KBM-7 (cell line): ENCODE results near the gene RNF5.
"Not testable (repeated sequence)": the region's sequence is repeated elsewhere in the genome, so short reads cannot be mapped to it uniquely, and the experiment has no call there.

Source experiments
- DNase-seq: peaks from one replicate; pipeline ENCODE4 v3.0.0-alpha.2; 2015
- in situ Hi-C: fragments of 300-500 bp; cut with MboI; formaldehyde crosslinking; loops from 2 replicates; pipeline ENCODE4 v1.14.3; 2020; ENCODE audit warnings: low sequenced_read_pairs, low pct_unique_long_range_greater_than_20kb, mixed read lengths

RNF5 gene

DNA sequence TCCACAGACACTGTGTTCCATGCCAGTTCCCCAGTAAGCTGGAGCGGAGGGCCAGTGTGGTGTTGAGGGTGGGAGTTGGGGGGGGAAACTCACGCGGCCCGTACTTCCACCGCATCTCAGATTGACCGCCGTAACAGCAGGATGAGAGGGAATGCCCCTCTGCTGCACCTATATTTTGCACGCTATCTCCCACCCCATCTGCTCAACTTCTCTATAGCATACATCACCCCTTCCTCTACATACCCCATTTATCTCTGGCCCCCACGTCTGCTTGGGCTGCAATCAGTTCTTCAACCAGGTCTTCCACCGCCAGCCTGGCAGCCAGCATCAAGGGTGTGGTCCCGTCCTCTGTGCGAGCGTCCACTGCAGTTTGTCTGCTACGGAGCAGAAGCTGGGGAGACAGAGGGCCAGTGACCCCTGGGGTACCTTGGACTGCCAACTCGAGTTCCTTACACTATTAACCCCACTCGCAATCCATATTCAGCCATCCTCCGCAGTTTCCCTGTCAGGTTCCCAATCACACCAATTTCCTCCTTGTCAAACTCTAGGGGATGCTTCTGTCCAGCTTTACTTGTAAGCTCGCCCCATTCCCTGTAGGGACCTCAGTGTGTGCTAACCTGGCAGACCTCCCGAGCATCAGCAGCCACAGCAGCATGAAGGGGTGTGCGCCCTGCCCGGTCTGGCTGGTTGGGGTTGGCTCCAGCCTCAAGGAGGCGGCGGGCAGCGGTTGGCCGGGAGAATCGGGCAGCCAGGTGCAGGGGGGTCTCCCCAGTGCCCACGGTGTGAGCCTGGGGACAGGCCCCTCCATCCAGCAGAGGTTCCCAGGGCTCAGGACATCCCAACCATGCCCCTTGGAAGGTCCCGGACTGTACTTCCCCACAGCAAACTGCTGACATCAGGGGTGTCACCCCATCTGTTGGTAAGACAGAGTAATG is 18.7 kb downstream of the RNF5 start:
- in situ Hi-C loops: no loop called here
- DNase-seq: no peak

DNA sequence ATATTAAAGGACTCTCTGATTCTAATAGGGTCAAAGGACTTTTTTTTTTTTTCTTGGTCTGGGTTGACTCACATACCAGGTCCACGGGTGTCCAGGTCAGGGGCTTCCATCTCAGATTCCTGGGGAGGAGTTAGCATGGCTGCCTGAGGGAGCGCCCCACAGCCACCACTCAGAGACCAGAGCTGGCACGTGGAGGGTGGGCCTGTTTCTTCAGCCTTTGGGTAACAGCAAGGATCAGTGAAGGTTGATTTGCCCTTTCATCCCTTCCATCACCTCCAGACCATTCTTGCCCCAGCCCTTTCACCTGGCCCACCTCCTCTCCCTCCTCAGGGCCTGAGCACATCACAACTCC is 20.1 kb downstream of the RNF5 start:
- in situ Hi-C loops: no loop called here
- DNase-seq: no peak

DNA sequence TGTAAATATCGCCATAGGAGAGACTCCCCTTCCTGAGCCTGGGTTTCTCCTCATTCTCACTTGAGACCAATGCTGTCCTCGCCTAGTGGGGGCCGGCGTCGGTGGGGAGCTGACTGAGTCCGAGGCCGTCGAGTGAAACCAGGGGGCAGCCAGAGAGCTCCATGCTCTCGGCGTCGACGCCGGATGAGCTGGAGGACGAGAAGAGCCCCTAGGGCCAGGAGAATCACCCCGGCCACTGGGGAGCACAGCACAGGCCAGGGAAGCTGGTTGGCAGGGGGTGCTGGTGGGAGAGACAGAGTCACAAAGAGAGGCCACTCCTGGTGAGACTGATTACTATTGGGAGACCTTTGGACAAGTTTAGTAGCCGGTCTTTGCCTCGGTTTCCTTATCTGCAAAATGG is 20.7 kb downstream of the RNF5 start:
- in situ Hi-C loops: no loop called here
- DNase-seq: no peak

DNA sequence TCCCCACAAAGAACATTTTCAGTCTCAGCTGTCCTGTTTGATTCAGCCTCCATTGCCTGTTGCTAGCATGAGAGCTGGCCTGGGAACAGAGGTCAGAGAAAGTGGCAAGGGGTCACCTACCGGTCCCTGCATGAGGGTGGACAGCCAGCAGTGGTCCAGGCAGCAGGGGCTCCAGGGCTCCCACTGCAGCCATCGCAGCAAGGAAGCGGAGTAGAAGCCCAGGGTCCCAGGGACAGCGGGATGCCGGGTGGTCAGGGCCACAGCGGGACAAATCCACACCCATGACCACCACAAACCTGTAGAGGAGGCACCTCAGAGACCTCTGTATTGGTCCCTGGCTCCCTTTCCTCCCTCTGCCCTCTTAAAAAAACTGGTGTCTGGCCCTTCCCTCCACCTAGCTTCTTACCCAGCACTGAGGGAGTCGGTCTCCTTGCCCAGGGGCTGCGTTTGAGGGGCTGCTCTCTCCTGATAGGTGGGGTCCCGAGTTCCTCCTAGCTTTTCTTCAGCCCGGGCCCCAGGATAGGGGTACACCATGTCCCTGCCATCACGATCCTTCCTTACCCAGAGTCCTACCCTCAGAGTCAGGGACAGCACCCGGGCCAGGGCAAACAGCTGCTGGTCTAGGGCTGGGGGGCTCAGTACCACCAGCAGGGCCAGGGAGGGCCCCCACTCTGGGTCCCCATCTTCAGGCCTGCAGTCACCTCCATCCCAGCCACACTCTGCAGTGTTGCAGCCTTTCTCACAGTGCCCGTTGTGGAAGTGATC is 22.7 kb downstream of the RNF5 start:
- in situ Hi-C loops: no loop called here
- DNase-seq: no peak

DNA sequence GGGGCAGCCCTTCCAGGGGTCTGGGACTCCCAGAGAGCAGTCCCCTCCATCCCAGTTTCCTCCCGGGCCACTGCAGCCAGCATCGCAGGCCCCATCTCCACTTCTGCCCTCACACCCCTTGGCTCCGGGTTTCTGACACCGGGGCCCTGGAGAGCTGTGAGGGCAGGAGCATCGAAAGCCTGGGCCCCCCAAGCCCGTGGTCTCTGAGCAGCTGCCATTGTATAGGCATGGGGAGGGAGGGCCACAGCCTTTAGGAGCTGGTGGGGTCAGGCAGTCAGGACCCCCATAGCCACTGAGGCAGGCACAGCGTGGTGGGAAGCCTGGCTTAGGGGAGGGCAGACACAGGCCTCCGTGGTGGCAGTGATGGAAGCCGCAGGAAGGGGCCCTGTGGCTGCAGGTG is 24.0 kb downstream of the RNF5 start:
- in situ Hi-C loops: no loop called here
- DNase-seq: no peak

DNA sequence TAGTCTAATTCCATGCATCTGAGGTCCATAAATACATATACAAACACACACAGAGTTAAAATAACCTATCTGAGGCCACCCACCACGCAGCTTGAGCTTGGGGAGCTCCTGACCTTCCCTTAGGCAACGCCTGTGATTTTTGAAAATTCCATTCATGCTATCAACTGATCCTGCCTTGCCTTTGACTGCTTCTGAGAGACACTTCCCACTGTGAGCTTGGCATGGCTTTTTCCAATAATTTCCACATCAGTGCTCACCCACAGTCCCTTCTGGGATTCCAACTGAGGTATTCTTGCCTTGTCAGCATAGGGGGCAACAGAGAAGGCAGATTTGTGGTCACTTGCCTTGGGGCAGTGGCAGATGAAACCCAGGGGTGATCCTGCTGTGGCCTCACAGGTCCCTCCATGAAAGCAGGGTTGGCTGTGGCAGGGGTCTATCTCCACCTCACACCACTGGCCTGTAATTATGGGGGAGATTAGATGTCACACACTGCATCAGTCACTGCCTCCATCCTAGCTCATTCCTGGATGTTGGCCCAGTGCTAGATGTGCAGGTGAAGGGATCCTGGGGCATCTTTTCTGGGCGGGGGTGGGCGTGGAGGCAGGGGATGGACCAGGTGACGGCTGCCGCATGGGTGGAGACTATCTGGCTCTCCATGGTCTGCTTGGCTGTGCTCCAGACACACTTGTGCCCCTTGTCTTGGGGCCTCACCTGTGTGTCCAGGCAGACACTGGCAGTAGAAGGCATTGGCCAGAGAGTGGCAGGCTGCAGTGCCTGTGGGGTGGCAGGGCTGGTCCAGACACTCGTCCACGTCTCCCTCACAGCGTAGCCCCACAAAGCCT is 25.4 kb downstream of the RNF5 start:
- in situ Hi-C loops: no loop called here

DNA sequence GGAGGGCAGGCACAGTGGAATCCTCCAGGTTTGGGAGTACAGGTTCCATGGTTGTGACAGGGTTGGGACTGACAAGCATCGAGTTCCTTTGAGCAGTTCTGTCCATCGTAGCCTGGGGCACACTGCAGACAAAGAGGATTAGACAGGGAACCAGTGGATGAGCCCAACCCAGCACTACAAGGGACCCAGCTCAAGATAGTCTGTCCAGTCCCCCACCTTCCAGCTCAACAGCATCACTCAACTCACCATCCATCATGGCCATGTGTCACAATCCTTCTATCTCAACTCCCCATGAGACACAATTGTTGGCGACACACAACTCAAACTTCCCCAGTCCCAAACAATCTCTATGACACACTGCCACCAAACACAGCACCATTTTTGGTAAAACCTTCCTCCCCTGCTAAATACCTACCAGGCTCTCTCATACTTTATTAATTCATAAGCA is 26.1 kb downstream of the RNF5 start:
- in situ Hi-C loops: no loop called here

More for the DNA sequence above, 25.4 kb downstream of the RNF5 start:
- DNase-seq: no peak

DNA sequence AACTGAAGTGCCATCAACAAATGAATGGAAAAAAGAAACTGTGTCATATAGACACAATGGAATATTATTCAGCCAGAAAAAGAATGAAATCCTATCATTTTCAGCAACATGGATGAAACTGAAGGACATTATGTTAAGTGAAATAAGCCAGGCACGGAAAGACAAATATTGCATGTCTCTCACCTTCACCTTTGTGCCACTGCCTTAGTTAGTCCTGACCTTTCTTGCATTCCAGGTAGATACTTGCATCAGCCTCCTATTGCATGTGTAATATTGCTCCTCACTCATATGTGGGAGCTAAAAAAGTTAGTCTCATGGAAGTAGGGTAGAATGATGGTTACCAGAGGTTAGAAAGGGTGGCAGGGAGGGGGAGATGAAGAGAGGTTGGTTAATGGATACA is 30.8 kb downstream of the RNF5 start:
- no peak for DNase-seq
- in situ Hi-C loops: no loop called here

More for the DNA sequence above, 26.1 kb downstream of the RNF5 start:
- no peak for DNase-seq

DNA sequence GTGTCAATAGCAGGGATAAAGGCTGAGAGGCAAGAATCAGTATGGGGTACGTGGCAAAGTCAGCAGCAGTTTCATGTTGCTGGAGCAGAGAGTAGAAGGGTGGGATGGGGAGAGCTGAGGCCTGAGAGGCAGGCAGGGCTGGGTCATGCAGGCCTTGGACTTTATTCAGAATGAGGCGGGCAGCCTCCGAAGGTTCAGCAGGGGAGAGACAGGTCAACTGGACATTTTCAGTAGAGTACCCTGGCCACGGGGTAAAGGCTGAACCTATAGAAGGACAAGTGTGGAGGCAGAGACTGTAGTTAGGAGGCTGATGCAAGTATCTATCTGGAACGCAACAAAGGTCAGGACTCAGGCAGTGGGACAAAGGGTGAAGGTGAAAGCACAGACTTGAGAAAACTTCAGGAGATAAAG is 32.0 kb downstream of the RNF5 start:
- in situ Hi-C loops: no loop called here
- DNase-seq: no peak

DNA sequence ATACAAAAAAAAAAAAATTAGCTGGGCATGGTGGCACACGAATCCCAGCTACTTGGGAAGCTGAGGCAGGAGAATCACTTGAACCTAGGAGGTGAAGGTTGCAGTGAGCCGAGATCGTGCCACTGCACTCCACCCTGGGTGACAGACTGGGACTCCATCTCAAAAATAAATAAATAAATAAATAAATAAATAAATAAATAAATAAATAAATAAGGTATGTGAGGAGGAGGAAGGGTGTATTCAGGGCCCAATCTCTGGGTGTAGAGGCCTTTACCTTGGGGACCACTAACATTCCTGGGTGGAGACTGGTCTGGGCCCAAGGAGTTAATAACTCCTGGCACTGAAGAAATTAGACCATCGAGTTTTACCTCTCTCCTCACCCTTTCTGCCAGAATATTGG is 33.2 kb downstream of the RNF5 start:
- DNase-seq, in situ Hi-C loops: not testable (repeated sequence)

DNA sequence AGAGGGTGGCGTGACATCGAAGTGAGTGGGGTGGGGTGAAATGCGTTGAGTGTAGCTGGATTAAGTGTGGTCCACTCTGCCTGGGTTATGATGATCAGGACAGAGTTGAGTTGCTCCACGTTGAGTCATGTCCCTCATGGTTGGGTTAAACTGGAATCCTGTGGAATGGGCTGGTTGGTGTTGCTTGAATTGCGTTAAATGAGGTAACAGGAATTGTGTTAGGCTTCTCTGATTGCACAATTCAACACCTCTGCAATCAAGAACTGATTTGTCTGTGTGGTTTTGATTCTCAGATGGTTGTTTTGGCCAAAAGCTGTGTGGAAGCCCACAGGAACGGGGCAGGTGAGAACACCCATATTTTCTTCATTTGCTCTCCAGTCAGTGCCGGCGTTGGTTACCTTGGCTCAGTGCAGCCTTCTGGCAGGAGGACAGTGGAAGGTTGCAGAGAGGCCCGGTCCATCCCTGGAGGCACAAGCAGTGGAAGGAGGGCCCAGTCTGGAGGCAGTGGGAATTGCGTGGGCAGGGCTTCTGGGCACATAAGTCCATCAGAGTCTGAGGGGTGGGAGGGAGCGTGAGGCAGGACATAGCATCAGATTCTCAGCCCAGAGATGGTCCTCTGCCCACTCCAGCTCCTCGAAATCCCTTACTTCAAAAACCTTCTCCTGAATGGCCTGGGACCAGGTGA is 34.0 kb downstream of the RNF5 start:
- DNase-seq: no peak
- in situ Hi-C loops: no loop called here

DNA sequence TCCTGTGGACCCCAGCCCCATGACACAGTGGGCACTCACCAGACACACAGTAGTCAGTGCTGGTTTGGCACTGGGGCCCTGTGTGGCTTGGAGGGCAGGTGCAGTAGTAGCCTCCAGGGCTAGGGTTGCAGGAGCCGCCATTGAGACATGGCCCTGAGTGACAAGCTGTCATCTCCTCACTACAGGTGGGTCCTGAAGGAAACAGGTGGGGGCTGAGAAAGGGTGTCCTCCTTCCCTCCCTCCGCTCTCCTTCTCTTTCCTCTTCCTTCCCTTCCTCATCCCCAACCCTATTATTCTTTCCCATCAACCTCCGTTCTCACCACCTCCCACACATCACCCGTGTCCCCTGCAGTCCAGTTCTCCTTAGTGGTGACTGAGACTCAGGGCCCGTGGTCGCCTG is 35.4 kb downstream of the RNF5 start:
- DNase-seq: no peak
- in situ Hi-C loops: no loop called here

DNA sequence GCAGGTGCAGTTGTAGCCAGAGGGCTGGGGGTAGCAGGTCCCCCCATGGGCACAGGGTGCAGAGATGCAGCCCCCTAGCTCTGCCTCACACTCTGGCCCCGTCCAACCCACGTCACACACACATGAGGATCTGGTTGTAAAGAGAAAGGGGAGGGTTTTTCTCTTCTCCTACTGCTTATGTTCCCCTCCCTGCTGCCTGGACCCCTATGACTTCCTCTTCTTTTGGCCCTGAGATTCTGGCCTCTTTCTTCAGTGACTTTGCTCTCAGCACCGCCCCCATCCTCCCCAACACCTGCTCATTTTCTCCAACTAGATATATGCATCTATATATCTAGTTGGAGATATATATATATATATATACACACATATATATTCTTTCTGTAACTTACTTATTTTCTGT is 35.9 kb downstream of the RNF5 start:
- peak; percentile 29 for DNase-seq
- in situ Hi-C loops: no loop called here

DNA sequence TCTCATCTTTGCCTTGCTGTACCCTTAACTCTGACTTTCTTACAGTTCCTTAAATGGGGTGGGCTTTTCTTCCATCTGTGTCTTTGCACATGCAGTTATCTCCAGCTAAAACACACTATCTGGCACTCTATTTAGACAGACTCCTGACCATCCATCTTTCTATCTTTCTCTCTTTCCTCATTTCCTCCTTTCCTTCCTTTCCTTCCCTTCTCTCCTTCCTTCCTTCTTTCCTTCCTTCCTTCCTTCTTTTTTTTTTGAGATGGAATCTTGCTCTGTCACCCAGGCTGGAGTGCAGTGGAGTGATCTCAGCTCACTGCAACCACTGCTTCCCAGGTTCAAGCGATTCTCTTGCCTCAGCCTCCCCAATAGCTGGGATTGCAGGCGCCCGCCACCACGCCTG is 37.4 kb downstream of the RNF5 start:
- DNase-seq: no peak
- in situ Hi-C loops: no loop called here

DNA sequence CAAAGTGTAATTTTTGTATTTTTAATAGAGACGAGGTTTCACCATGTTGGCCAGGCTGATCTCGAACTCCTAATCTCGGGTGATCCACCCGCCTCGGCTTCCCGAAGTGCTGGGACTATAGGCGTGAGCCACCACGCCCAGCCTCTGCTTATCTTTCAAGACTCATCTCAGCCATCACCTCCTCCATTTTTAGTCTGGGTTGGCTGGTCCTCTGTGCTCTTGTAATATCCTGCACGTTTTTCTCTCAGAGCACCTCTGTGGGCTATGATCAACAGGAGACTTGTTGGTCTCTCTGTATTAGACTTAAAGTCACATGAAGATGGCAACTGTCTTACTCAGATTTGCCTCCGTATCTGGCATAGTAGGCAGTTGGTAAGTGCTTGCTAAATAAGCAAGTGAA is 38.1 kb downstream of the RNF5 start:
- in situ Hi-C loops: no loop called here
- no peak for DNase-seq

DNA sequence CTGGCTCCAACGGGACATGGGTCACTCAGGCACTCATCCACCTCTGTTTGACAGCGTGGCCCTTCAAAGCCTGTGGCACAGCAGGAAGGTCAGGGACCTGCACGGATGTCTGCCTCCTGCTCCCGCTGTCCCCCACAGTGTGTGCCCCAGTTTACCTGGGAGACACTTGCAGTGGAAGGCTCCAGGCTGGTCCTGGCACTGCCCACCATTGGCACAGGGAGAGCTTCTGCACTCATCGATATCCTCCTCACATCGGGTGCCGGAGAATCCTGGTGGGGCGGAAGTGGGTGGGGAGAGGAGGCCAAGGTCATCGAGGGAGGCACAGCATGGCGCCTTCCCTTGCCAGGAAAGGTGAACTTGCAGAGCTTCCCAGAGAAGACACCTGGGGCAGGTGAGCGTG is 38.8 kb downstream of the RNF5 start:
- DNase-seq: no peak
- in situ Hi-C loops: no loop called here

DNA sequence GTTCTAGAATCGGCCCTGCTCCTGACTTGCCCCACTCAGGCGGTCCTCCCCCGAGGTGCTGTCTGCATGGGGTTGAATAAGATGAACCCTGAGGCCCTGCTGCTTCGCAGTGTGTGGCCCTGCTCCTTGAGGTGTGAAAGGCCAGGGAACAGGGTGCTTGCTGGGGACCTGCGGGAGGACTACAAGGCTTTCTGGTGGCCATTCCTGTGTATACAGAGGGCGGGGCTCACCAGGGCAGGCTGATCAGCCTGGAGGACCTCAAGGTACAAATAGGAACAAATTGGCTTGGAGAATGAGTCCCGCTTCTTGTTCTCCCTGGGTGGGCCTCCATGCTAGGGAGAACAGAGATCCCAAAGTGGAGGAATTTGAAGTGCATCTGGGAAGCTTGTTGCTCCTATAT is 40.0 kb downstream of the RNF5 start:
- no peak for DNase-seq
- in situ Hi-C loops: no loop called here

DNA sequence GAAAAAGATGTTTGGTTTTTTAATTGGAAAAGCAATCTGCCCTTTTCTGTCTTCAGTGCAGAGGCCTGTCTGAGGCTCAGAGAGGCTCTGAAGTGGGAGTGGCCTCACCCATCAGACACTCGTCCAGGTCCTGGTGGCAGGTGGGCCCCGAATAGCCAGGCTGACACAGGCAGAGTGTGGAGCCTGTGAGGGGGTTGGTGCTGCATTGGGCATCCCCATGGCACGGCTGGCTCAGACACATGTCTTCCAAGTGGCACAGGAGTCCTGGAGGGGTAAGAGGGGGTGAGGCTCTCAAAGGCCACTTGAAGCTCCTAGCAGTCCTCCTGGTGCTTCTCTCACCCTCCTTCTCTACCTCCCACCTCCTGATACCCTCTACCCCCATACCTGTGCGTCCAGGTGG is 41.8 kb downstream of the RNF5 start:
- in situ Hi-C loops: no loop called here
- no peak for DNase-seq
